D721Med (cell line): ENCODE data around the gene CEP97.

Experiments
- DNase-seq: peaks from one replicate; pipeline ENCODE4 v3.0.0; 2011; ENCODE audit warnings: low spot score; ENCODE audit not compliant: insufficient read length
- FAIRE-seq: peaks from 2 replicates; lab custom pipeline; 2011; peaks lifted over from hg19 to GRCh38; lab: Jason Lieb, UNC
- TF ChIP-seq, protein P1 (sequence below): IDR thresholded peaks from 2 replicates; pipeline ENCODE4 v1.5.1; 2012; ENCODE audit warnings: mild to moderate bottlenecking, control low read depth; ENCODE audit not compliant: insufficient read depth; ENCODE audit errors: missing control alignments

The CEP97 gene

DNA sequence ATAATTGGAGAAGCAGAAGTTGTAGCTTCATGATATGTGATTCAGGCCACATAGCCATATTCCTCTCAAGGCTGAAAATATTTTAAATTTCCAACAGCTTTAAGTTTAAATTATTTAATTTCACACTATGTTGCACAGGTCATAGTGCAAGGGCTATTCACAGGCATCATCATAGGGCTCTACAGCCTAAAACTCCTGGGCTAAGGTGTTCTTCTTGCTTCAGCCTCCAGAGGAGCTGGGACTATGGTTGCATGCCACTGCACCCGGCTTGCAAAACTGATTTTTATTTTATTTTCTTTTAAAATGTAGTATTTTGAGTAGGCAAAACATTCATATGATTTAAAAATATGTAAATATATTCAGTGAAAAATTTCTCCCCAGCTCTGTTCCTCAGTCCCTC lies 6.0 kb upstream of the CEP97 start:
- no peak for FAIRE-seq
- TF ChIP-seq, protein P1, sequence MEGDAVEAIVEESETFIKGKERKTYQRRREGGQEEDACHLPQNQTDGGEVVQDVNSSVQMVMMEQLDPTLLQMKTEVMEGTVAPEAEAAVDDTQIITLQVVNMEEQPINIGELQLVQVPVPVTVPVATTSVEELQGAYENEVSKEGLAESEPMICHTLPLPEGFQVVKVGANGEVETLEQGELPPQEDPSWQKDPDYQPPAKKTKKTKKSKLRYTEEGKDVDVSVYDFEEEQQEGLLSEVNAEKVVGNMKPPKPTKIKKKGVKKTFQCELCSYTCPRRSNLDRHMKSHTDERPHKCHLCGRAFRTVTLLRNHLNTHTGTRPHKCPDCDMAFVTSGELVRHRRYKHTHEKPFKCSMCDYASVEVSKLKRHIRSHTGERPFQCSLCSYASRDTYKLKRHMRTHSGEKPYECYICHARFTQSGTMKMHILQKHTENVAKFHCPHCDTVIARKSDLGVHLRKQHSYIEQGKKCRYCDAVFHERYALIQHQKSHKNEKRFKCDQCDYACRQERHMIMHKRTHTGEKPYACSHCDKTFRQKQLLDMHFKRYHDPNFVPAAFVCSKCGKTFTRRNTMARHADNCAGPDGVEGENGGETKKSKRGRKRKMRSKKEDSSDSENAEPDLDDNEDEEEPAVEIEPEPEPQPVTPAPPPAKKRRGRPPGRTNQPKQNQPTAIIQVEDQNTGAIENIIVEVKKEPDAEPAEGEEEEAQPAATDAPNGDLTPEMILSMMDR = no peak

DNA sequence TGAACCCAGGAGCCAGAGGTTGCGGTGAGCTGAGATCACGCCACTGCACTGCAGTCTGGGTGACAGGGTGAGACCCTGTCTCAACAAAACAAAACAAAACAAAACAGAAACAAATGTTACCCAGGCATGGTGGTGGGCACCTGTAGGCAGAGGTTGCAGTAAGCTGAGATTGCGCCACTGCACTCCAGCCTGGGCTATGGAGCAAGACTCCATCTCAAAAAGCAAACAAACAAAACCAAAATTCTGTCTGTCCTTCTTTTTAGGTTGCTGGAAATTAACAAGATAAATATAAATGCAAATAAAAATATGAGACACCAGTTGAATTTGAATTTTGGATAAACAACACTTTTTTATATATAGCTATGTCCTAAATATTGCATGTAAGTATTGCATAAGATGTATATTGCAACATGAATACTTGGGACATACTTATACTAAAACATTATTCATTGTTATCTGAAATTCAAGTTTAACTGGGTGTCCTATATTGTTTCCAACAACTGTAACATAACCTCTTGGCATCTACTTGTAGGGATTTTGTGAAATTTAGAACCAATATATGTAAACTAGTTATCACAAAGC lies 4.7 kb upstream of the CEP97 start:
- FAIRE-seq (no peak), DNase-seq (no peak)
- TF ChIP-seq, protein P1 = no peak

More for the DNA sequence above, 6.0 kb upstream of the CEP97 start:
- DNase-seq = no peak

DNA sequence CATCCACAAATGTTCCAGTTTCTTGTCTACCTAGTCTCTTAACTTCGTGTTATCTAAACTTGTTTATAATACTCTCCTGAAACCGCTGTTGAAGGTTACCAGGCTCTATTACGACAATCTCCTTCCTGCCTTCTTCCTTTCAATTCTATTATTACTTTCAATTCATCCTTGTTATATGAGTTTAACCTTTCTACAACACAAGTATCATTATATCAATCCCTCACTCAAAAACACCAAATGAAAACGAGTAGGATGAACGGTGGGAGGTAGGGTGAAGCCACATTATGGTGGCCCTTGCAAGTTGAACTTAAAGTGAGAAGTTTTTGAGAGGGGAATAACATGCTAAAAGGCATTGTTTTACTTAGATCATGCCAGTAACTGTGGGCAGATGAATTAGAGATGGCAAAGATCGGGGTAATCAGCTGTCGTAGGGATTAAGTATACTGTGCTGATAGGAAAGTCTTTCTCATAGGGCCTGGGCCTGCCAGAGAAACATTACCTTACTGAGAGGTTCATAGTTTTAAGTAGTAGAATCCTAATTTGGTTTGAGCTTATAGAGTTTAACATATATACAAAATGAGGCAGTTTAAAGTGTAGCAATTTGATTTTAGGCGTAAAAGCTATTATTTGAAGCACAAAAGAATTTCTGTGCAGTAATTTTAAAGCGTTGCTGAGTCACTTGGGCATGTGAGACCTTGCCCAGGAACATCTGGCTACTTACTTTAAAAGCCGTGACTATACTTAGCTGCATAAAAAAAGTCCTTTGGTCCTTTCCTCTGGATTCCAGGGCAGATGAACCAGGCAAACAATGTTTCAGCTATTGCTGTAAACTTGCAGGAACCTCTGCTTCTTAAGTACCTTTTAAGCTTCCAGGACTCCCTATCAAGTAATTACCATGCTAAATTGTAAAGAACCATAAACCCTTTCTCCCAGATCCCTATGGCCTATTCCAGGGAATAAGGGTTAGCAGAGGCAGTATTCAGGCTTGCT lies 3.3 kb upstream of the CEP97 start:
- FAIRE-seq (no peak), DNase-seq (no peak)
- TF ChIP-seq, protein P1 = no peak

DNA sequence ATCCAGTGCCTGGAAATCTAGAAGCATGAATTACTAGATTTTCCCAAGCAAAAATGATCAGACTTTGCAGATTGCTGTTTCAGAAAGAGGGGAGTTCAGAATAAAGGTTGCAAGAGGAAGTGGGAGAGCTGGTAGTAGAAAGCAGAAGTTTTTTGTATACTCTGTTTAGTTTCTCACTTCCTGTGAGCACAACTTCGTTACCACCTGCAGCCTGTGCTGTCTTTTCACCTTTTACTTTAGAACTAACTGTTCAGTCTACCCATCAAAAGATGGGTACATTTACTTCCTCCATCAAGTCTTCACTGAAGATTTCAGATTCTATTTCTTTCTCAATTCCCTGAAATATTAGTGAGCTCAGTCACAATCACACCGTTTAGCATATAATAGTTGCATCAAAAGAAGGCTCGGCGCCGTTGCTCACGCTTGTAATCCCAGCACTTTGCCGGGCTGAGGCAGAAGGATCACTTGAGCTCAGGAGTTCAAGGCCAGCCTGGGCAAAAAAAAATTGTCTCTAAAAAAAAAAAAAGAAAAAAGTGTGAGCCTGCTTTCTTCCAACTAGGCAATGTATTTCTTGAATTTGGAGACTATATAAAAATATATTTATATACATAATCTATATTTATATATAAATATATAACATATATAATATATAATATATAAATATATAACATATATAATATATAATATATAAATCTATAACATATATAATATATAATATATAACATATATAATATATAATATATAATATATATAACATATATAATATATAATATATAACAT lies 1.8 kb upstream of the CEP97 start:
- DNase-seq (no peak), FAIRE-seq (no peak)
- TF ChIP-seq, protein P1 = no peak

DNA sequence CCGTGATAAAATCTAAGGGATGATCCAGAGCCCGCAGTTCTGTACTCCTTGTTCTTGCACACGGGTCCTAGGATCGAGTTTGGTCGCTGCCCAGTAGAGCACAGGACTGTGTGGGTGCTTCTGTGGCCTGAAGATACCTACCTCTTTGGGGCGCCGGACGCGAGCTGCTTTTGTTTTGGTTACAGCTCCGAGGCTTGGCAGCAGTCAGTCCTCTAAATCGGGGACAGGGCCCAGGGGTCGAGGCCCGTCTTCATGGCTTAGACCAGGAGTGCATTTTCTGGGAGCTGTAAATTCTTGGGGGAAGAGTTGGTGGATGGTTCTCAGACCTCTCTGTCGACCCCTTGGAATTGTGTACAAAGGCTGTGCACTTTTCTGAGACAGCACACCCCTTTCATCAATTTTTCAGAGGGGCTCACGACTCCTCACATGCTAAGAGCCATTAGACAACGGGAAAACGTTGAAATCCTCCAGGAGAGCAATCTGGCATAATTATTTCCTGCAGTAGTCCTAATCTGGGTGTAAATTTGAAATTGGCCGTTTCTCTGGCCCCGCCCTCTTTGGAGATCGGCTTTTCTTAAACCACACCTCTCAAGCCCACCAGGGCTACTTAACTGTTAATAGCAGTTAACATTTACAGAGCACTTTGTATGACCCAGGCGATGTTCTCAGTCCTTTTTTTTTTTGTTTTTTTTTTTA lies 928 bp downstream of the CEP97 start:
- TF ChIP-seq, protein P1 = no peak
- FAIRE-seq = no peak
- DNase-seq = no peak

DNA sequence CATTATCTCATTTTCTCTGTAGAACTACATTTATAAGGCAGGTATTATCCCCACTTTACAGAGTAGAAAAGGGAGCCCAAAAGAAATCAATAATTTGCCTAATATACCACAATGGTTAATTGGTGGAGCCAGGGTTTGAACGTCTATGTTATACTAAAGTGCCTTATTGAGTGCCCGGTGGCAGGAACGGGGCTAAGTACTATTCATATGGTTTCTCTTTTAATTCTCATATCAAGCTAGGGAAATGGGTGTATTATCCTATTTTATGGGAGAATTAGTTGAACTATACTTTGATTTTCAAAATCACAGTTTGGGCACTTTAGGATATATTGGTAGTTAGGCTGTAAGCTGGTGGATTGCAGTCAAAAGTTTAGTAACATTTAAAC lies 1.5 kb downstream of the CEP97 start:
- no peak for DNase-seq
- TF ChIP-seq, protein P1 = no peak
- FAIRE-seq = no peak
